ENCODE measurements around the gene SH2D4B.

Gene SH2D4B

DNA sequence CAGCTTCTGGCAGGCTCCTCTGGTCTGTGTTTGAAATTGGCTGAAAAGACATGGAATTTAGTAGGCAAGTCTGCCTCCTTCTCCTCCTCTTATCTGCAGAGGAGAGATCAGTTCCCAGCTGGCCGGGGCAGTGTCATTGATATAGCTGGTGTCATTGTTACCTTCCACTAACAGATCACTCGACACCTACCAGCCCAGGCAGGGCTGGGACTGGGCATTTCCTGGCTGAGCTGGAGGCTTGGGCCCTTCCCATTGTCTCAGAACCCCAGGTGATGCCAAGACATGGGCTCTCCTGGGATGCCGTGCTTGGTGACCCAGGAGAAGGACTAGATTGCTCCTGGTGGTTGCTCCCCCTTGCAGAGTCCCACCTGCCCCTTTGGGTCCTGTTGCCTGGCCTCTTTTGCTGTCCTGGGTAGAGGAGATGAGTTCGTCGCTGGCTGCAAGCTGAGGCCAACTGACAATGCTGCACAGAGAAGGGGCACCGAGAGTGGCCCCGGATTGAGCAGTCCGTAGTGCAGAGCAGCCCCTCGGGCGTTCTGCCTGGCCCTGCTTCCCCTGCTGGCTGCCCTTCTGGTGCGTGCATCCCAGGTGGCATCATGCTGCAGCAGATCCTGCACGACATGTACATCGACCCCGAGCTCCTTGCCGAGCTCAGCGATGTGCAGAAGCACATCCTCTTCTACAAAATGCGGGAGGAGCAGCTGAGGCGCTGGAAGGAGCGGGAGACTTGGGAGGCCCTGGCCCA is at the start of gene SH2D4B:
SH2D4B (plus strand) TSS at position 167 of the 745 bp plus-strand sequence; CDS start at position 597, 430 bp downstream.
- no peak for DNase-seq

DNA sequence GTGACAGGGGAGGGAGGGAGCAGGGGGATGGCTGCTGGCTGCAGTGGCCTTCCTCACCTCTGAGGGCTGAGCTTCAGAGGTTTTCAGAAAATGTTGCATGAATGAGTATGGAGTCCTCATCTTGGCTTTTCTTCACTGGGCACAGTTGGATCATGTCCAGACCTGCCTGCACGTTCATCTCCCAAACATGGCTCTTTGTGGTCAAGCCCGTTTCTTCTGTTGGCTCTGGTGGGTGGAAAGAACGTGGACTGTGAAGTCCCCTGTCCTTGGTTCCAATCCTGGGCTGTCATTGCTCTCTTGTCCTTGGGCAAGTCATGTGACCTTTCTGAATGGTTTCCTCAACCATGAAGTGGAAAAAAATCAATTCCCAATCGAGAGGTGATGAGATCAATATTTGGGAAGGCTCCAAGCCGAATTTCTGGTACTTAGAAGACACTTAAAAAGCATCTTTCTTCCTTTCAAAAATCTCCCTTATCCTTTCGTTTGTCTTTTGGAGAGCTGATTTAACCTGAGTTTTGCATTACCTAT is 49.1 kb upstream of the SH2D4B start:
- no peak for DNase-seq

DNA sequence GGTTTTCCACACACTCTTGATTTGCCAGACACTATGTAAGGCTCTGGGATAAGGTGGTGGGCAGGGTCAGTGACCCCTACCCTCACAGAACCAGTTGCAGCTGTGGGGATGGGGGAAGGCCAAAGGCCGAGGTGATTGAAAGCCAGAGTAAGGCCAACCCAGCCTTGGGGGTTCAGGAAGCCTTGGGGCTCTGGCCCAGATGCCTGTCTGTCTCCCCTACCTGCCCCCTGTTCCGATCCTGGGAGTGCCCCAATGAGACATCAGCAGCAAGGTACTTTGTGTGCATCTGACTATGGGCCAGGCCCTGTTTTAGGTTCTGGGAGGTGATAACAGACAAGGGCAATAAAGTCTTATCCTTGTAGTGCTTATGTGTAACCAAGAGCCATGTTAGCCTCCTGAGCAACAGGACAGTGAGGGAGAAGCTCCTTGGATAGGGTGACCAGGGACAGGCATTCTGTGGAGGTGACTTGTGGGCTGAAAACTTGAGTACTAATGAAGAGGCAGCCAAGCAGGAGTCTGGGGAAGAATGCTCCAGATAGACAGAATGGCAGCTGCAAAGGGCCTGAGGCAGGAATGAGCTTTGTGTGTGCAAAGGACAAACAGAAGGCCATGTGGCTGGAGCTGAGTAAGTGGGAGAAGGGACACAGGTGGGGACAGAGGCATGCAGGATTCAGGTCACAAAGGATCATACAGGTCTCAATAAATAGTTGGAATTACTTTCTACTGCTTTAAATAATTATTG is 48.2 kb upstream of the SH2D4B start:
- no peak for DNase-seq

DNA sequence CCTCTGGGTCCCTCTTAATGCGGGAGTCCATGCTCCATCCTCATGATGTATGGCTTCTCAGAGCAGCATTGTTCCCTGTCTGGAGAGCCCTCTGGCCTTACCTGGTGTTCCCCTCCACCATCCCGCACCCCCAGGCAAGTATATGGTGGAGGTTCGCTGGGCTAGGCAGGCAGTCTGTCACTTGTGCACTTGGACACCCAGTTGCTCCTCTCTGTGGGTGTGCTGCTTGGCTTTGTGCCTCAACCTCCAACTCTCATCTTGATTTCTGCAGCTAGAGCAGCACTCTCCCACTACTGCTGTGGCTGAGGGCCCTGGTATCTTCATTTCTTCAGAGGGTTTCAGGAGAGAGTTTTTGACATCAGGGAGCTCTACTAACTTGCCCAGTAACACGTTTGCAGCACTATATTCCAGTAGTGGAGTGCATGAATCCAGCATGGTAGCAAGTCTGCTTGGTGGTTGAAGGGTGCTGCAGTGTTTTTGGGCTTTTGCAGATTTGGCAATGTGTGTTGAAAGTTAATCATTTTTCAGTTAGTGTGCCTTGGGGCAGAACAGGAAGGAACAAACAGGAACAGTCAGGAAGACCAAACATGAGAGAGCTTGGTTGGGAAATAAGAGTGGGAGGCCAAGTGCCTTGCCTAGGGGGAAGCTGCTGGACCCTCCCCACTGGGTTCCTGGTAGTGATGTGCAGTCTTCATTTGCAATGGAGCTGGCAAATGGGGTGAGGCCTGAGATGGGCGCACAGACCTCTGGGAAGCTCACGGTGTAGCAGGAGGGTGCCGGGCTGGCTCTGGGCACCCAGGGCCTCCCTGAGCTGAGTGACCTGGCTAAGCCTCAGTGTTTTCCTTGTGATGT is 46.2 kb upstream of the SH2D4B start:
- no peak for DNase-seq

DNA sequence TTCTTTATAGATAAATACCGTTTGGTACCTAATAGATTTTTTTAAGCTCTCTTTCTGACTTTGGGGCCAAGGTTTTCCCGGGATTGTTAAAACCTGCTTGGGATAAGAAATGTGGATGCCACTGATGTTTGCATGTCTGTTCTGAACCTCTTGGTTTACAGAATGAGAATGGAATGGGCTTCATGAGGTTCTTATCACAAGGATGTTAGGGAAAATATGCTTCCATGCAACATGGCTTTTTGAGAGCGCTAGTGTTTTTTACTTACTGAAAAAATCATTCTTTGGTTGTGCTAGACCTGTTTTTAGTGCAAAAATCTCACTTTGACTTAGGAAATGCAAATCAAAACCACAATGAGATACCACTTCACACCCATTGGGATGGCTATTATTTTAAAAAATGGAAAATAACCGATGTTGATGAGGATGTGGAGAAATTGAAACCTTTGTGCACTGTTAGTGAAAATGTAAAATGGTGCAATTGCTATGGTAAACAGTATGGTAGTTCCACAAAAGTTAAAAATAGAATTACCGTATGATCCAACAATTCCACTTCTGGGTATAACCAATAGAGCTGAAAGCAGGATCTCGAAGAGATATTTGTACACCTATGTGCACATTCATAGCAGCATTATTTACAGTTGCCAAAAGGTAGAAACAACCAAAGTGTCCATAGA is 44.7 kb upstream of the SH2D4B start:
- no peak for DNase-seq

DNA sequence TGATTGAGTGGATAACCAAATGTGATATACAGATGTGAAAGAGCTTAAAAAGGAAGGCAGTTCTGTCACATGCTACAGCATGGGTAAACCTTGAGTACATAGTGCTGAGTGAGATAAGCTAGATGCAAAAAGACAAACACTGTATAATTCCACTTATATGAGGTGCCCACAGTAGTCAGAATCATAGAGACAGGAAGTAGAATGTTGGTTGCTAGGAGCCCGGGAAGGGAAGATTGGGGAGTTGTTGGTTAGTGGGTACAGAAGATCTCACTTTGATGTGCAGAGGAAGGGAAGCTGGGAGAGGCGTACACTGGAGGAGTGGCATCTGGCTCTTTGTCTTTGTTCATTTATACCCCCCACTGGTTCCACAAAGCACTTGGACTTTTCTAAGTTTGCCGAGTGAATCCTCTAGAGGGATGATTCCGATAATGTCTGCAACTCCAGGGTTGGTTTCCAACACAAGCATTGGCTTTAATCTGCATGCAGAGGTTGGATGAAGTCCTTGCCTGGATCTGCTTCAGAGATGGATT is 44.1 kb upstream of the SH2D4B start:
- DNase-seq = peak in 1 of 51 donors; percentile 18

DNA sequence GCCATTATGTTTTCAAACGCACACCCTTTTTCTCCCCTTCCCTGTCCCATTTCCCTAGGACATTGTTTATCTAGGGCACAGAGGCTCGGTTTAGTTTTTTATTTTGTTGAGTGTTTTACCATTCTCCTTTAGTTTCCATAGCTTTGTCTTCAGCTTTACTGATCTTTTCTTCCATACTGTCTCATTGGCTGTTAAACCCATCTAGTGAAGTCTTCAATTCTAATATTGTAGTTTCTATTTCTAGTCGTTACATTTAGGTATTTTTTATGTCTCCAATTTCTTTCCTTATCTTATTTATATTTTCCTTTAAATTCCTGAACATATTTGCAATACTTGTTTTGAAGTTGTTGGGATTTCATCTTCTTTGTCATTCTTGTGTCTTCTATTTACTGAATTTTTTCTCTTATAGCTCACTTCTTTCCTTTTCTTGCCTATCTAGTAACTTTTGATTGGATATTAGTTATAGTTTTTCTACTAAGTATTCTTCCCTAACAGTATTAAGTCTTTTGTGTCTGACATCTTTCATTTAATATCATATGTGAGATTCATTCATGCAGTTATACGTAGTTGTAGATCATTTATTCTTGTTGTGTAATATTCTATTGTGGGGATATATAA is 41.0 kb upstream of the SH2D4B start:
- DNase-seq = no peak

DNA sequence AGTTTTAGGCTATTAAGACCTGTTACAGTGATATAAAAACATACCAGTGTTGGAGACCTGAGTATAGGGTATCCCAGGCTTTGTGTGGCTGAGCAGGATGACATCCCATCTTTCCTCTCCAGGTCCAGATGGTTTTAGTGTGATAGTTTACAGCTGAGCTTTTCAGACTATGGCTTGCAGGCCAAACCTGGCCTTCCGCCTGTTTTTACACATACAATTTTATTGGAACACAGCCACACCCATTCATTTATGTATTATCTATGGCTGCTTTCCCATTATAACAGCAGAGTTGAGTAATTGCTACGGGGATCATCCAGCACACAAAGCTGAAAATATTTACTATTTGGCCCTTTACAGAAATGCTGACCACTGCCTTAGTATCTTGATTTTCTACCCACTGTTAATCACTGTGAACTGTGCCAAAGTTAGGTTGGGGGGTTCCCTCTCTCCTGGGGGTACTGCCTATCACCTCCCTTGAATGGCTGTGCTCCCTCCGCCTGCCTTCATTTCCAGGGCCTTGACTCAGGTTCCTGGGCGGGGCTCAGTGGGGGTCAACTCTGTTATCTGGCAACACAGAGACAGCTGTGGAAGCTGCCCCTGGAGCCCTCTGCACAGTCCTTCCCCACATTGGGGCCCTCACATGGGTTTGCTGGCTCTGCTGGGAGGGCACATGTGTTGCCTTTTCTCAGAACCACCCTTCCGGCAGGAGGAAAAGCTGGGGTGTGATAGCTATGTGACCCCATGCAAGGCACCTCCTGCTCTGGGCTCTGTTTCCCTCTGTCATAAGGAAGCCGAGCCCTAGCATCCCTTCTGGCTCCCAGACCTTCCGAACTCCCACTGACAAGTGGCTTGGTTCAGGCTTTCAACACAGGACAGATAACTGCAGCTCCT is 40.3 kb upstream of the SH2D4B start:
- DNase-seq = no peak

DNA sequence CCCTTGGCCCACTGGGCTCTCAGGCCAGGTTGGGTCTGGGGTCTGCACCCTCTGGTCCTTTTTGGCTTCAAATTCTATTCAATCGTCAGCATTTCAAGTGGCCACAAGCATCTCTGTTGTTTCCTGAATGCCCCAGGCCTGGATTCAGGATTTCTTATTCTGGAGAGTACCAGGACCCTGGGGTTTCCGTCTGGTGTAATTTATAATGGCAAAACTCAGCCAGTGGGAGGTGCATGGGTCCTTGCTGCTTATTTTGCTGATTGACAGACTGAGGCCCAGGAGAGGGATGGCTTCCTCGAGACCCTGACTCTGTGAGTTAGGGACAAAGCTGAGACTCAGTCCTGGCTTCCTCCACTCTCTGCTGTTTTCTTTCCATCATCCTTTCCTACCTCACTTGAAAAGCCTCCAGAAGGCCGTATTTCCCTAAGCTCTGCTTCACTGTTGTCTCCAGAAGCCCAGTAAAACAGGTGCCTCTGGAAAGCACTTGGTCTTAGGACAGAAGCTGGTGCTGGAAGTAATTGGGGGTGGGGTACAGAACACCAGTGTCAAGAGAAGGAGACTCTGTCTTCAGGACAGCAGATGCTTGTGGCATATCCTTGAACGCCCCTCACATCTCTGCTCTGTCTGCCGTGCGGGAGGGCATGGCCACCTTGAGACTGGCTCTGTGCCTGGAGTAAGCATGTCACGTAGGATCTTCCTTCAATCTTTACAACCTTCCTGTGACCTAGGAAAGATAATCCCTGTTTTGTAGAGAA is 39.4 kb upstream of the SH2D4B start:
- DNase-seq = no peak

DNA sequence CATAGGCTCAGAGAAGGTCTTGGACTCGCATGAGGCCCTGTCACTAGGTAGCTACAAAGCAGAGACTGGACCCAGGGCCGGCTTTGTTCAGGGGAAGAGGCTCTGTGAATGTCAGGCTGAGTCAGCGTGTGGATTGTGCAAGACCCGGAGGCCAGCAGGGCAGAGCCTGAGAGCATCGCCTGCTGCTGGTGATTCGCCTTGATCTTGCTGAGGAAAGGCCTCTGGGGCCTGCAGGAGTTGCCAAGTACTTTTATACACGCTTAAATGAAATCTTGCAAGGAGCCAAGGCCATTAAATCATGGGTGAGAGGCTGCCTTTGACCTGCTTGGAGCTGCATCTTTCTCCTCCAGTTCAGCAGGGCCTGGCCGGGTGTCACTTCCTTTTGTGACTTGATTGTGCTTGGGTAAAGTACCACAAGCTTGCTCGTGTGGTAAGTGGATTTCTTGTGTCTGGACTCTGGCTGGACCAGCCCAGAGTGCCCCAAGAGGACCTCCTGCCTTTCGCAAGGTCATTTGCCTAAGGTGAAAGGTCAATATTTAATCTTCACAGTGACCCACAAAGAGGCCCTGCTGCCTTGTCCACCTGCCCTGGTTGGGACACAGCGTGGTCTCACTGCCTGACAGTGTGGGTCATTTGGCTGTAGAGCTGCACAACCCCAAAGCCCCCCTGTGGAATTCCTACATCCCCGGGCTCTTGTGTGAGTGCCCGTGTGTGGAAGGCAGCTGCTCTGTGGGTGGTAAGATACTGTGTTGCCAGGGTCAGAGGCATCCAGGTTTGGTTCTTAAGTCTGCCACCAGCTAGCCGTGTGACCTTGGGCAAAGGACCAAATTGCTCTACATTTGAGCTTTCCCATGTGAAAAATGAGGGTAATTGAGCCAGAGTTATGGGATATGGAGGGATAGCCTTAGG is 38.6 kb upstream of the SH2D4B start:
- peak in 37 of 51 donors; percentile 12 to 87 (median 43) for DNase-seq

DNA sequence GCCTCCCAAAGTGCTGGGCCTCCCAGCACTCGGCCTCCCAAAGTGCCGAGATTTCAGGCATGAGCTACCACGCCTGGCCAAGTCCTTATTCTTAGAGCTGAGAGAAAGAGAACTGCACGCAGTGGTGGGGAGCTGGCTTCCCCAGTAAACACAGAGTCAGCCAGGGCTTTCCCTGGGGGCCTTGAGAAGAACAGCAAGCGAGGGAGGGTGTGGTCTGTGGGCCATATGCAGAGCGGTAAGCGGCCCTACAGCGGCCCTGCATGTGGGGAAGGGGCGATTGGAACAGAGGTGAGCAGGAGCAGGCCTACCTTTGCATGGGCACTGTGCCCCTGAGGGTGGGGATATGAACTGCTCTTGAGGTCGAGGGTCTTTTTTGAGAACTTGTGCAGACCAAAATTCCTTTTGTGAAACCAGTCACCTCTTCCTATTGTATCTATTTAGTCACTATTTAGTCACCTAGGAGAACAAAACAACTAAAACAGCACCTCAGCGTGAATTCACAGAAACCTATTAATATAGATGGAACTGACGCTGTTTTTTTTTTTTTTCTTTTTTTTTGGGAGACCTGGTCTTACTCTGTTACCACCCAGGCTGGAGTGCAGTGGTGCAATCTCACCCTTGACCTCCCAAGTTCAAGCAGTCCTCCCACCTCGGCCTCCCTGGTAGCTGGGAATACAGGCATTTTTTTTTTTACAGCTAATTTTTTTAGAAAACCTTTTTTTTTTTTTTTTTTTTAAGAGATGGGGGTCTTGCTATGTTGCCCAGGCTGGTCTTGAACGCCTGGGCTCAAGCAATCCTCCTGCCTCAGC is 36.9 kb upstream of the SH2D4B start:
- no peak for DNase-seq

DNA sequence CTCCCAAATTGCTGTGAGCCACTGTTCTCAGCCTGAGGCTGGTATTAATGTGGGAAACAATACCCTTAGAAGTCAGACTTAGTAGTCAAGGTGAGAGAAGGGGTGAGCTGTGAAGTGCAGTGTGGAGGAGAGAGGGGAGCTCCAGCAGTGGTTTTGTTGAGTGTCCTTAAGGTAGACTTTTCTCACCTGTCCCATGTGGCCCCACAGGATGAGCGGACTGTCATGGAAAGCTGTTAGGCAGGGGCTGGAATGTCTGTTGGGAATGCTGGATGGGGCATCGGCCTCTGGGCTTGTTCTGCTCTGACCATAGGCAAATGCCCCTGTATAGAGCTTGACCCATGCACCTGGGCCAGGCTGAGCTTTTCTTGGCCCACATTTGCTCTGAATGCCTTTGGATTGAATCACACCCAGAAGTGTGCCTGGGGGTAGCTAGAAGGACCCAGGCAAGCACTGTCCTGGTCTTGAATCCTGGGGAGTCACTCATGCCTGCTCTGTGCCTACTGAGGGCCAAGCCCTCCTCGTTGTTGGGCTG is 36.3 kb upstream of the SH2D4B start:
- DNase-seq = no peak

DNA sequence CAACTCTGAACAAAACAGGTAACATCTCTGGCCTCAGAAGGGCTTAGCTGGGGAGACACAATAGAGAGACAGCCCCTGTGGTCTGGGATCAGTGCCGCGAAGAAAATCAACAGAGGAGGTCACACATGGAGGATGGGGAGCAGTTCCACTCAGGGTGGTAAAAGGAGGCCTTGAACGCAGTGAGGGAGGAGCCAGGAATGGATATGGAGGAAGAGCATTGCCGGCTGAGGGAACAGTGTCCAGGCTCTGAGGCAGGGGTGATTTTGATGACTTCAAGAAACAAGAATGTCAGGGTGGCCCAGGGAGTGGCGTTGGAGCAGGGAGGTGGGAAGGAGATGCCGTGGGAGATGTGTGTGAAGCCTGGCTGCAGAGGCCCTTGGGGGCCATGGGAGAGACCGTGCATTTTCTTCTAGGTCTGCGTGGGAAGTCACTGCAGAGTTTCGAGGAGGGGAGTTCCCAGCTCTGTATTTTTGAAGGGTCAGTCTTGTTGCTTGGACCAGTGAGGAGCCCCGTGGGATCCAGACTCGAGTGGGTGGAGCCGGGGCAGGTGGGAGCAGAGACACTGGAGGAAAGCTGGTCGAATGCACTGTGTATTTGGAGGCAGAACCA is 35.7 kb upstream of the SH2D4B start:
- no peak for DNase-seq

DNA sequence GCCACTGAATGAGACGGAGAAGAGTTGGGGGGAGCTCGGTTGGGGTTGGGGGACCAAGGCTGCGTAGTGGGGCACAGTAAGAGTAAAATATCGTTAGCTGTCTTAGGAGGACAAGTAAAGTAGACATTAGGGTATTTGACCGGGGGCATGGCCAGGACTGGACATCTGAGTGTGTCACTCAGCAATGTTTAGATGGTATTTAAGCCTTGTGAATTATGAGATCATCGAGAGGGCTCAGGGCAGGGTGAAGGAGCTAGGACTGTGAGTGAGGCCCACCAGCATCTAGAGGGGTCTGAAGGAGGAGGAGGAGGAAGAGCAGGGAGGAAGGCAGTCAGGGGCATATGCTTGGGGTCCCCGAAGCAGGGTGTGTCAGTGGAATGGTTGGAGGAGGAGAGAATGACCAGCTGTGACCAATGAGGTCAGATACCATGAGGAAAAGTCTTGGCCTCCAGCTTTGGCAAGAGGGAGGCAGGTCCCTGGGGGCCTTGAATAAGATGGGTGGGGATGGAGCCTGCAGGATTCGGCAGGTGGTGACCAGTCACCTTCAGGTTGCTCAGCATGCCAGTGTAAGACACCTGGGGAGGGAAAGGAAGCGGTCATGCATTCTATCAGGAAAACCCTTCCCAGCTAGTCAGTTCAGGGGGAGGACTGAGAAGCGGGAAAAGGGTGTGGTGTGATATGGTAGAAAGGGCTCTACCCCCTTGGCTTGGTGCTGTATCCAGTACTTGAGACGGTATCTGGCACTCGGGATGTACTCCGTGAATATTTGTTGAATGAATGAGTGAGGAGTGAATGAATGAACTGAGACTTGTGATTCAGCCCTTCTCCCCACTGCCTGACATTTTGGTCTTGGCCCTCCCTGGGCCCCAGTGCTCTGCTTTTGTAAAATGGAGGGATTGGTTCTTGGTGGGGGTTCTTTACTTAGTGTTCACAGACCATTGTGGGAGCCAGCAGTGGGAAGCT is 34.8 kb upstream of the SH2D4B start:
- no peak for DNase-seq

All from hypothalamus (tissue), 51 donors.